K562 (cell line): Measurements from ENCODE around the gene NLK.

Experiments
- CEBPB ChIP-seq: fragments of 450-650 bp; IDR thresholded peaks from 2 replicates; pipeline ENCODE4 v1.6.1; 2016; ENCODE audit warnings: missing genetic modification characterization, missing compliant biosample characterization
- EP300 ChIP-seq: IDR thresholded peaks from 2 replicates; pipeline ENCODE4 v1.6.1; 2012; ENCODE audit warnings: low read length, improper control_type of control experiment
- EZH2 ChIP-seq: IDR thresholded peaks from 2 replicates; pipeline ENCODE4 v1.6.1; 2012; ENCODE audit warnings: low read depth, mild to moderate bottlenecking, inconsistent platforms, low read length, borderline replicate concordance
- TF ChIP-seq, protein P1 (sequence below), 3 experiments: IDR thresholded peaks in 2 of 3; conservative IDR thresholded peaks in 1 of 3; 2 replicates each; pipeline ENCODE4 v1.5.1; 2011 to 2012; ENCODE audit warnings: low read length in 3 of 3, mild to moderate bottlenecking in 3 of 3, control low read depth in 2 of 3, improper control_type of control experiment in 1 of 3, inconsistent platforms in 1 of 3, low read depth in 1 of 3, mixed read lengths in 1 of 3, moderate library complexity in 1 of 3; ENCODE audit not compliant: insufficient read depth in 2 of 3
- TF ChIP-seq, protein P2 (sequence below): sonication (generic); formaldehyde crosslinking; IDR thresholded peaks from 2 replicates; pipeline ENCODE4 v1.8.1; 2023; ENCODE audit warnings: mild to moderate bottlenecking, missing genetic modification reagents
- TF ChIP-seq, protein P3 (sequence below): fragments of 450-650 bp; formaldehyde crosslinking; IDR thresholded peaks from 2 replicates; pipeline ENCODE4 v1.4.0; 2020; ENCODE audit warnings: mild to moderate bottlenecking, moderate library complexity

DNA sequence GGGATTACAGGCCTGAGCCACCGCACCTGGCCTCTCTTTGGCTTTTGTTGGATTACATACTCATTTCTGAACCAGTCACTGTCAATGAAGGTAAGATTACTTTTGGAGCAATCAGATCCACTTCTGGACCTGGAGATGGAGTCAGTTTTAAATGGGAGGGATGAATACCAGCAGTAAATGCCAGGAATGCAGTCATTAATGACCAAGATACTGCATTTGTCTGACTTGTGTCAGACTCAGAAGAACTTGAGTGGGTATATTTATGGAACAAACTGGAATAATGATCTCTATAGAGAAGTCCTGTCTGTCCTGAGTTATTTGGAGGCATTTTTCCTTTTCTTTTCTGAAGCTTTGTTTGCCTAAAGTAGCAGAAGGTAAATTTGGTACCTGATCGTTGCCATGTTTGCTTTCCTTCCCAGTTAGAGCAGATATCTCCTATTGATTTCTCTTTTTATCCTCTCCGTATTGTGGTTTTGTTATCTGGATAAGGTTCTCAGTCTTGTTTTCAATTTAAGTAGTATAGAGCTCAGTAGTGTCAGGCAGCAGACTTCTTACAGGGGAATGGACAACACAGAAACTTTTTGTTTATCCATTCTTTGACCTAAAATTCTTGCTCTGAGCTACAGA lies 10.7 kb downstream of the NLK start:
- TF ChIP-seq EZH2, result no peak
- TF ChIP-seq CEBPB (tag), result no peak
- TF ChIP-seq, protein P1, sequence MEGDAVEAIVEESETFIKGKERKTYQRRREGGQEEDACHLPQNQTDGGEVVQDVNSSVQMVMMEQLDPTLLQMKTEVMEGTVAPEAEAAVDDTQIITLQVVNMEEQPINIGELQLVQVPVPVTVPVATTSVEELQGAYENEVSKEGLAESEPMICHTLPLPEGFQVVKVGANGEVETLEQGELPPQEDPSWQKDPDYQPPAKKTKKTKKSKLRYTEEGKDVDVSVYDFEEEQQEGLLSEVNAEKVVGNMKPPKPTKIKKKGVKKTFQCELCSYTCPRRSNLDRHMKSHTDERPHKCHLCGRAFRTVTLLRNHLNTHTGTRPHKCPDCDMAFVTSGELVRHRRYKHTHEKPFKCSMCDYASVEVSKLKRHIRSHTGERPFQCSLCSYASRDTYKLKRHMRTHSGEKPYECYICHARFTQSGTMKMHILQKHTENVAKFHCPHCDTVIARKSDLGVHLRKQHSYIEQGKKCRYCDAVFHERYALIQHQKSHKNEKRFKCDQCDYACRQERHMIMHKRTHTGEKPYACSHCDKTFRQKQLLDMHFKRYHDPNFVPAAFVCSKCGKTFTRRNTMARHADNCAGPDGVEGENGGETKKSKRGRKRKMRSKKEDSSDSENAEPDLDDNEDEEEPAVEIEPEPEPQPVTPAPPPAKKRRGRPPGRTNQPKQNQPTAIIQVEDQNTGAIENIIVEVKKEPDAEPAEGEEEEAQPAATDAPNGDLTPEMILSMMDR (IDR thresholded peaks at IDR 0.05 in 2 of 3, conservative IDR thresholded peaks at IDR 0.05 in 1 of 3; ENCODE audit: insufficient read depth in 2 of 3, low read depth in 1 of 3, low read length in 3 of 3), result no peak
- TF ChIP-seq EP300, result no peak
- TF ChIP-seq, protein P2, sequence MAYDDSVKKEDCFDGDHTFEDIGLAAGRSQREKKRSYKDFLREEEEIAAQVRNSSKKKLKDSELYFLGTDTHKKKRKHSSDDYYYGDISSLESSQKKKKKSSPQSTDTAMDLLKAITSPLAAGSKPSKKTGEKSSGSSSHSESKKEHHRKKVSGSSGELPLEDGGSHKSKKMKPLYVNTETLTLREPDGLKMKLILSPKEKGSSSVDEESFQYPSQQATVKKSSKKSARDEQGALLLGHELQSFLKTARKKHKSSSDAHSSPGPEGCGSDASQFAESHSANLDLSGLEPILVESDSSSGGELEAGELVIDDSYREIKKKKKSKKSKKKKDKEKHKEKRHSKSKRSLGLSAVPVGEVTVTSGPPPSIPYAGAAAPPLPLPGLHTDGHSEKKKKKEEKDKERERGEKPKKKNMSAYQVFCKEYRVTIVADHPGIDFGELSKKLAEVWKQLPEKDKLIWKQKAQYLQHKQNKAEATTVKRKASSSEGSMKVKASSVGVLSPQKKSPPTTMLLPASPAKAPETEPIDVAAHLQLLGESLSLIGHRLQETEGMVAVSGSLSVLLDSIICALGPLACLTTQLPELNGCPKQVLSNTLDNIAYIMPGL (CRISPR knock-in tag), result no peak
- TF ChIP-seq, protein P3, sequence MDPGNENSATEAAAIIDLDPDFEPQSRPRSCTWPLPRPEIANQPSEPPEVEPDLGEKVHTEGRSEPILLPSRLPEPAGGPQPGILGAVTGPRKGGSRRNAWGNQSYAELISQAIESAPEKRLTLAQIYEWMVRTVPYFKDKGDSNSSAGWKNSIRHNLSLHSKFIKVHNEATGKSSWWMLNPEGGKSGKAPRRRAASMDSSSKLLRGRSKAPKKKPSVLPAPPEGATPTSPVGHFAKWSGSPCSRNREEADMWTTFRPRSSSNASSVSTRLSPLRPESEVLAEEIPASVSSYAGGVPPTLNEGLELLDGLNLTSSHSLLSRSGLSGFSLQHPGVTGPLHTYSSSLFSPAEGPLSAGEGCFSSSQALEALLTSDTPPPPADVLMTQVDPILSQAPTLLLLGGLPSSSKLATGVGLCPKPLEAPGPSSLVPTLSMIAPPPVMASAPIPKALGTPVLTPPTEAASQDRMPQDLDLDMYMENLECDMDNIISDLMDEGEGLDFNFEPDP (CRISPR knock-in tag), result no peak
